GM12878 (cell line): Measurements from ENCODE around the gene ZNF775. TPM values are rescaled to one million over a fixed set of nuclear protein-coding genes. Genes with fewer than 3 reads are reported as not detected.

Source experiments
- ATF2 ChIP-seq: IDR thresholded peaks from 2 replicates; pipeline ENCODE4 v1.6.1; 2012; ENCODE audit warnings: low read length, inconsistent platforms
- EGR1 ChIP-seq, 2 experiments: IDR thresholded peaks; 1 replicate in 1 of 2; 2 replicates in 1 of 2; pipeline ENCODE4 v1.6.1; 2011 to 2012; ENCODE audit warnings: low read depth in 2 of 2, low read length in 2 of 2, borderline replicate concordance in 1 of 2, mild to moderate bottlenecking in 1 of 2, moderate library complexity in 1 of 2
- MTA3 ChIP-seq: IDR thresholded peaks from 2 replicates; pipeline ENCODE4 v1.6.1; 2012; ENCODE audit warnings: low read length, inconsistent platforms, borderline replicate concordance
- POLR2AphosphoS2 ChIP-seq: IDR thresholded peaks from 2 replicates; pipeline ENCODE4 v1.6.1; 2011; ENCODE audit warnings: low read depth, mild to moderate bottlenecking, low read length, improper control_type of control experiment, moderate library complexity
- SMARCA5 ChIP-seq: fragments of 450-650 bp; IDR thresholded peaks from 2 replicates; pipeline ENCODE4 v1.6.1; 2017; ENCODE audit warnings: mild to moderate bottlenecking
- SMC3 ChIP-seq: IDR thresholded peaks from 2 replicates; pipeline ENCODE4 v1.6.1; 2011; ENCODE audit warnings: low read length, improper control_type of control experiment, borderline replicate concordance
- polyA plus RNA-seq, 11 experiments: library from polyadenylated mRNA; depleted of rRNA in 4 of 11; unstranded in 6 of 11; stranded (reverse) in 5 of 11; fragments of >200 nt; fragmentation: Nextera tagmentation in 4 of 11; fragmentation: Illumina TruSeq in 1 of 11; extraction: Ambion mirVana in 4 of 11; extraction: Trizol in 1 of 11; gene quantifications; 1 replicate in 1 of 11; 2 replicates in 10 of 11; pipeline versions ENCODE4 v1.2.1 to v1.2.3, GENCODE V29; 2011 to 2016; ENCODE audit warnings: inconsistent platforms in 2 of 11, missing spikeins in 2 of 11, low read depth in 1 of 11
- total RNA-seq, 4 experiments: library from RNA; depleted of rRNA in 3 of 4; stranded (reverse); fragments of >200 nt in 3 of 4; fragmentation: Illumina TruSeq in 1 of 4; extraction: Trizol in 1 of 4; gene quantifications; 2 replicates each; pipeline versions ENCODE4 v1.2.1 to v1.2.3, GENCODE V29; 2013 to 2021
- TF ChIP-seq, protein P1 (sequence below): fragments of 450-650 bp; IDR thresholded peaks from 2 replicates; pipeline ENCODE4 v1.6.1; 2016; ENCODE audit warnings: mild to moderate bottlenecking

The ZNF775 gene
- total and polyA plus RNA-seq, 10 of the 15 experiments (the other 5 are each of a cell fraction or from before 2014, with no cell fraction given), result 0.05 to 14.3 (median 2.1) TPM

GRCh38 chr7:150375662-150376521, 3.2 kb upstream of the ZNF775 start (continued):
- TF ChIP-seq SMC3 (no peak), EGR1 (IDR thresholded peaks at IDR 0.05; ENCODE audit: borderline replicate concordance in 1 of 2, low read depth in 2 of 2, low read length in 2 of 2) (0 out of 3 replicates have a peak, but pooled peaks of 1 of the 2 experiments have one; percentile 9), SMARCA5 (peak; percentile 89), MTA3 (peak; percentile 53; the same call in 1 of the 2 replicates), ATF2 (peak; percentile 35; the same call in 1 of the 2 replicates), POLR2AphosphoS2 (0 out of 2 replicates have a peak, but pooled peaks have one; percentile 42)
- TF ChIP-seq, protein P1, sequence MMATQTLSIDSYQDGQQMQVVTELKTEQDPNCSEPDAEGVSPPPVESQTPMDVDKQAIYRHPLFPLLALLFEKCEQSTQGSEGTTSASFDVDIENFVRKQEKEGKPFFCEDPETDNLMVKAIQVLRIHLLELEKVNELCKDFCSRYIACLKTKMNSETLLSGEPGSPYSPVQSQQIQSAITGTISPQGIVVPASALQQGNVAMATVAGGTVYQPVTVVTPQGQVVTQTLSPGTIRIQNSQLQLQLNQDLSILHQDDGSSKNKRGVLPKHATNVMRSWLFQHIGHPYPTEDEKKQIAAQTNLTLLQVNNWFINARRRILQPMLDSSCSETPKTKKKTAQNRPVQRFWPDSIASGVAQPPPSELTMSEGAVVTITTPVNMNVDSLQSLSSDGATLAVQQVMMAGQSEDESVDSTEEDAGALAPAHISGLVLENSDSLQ, result peak; percentile 89
